Aorta (tissue), 5 donors: ENCODE data around the gene CEND1. TPM values are rescaled to one million over a fixed set of nuclear protein-coding genes. Genes with fewer than 3 reads are reported as not detected.

Experiments
- ATAC-seq: fragments of 200-7000 bp; cut with Tn5 transposase; one replicate; pipeline ENCODE4 v1.9.1; 2022; ENCODE audit warnings: moderate library complexity; ENCODE audit not compliant: low FRiP score
- DNase-seq, 2 donors: peaks; one replicate each; pipeline ENCODE4 v3.0.0-alpha.2; 2020
- H3K27ac ChIP-seq, 2 donors: one replicate each; pipeline ENCODE4 v1.5.1; 2013; ENCODE audit warnings: low read length in 2 of 2, mild to moderate bottlenecking in 2 of 2, moderate library complexity in 2 of 2, control low read depth in 1 of 2, inconsistent platforms in 1 of 2, low read depth in 1 of 2
- H3K27me3 ChIP-seq, 2 donors: one replicate each; pipeline ENCODE4 v1.6.1; 2013; ENCODE audit warnings: control low read depth in 1 of 2, low read length in 1 of 2, mild to moderate bottlenecking in 1 of 2, moderate library complexity in 1 of 2; ENCODE audit not compliant: insufficient read depth in 2 of 2, control insufficient read depth in 1 of 2
- H3K36me3 ChIP-seq, 2 donors: one replicate each; pipeline ENCODE4 v1.6.1; 2013; ENCODE audit warnings: control low read depth in 1 of 2, low read length in 1 of 2, mild to moderate bottlenecking in 1 of 2; ENCODE audit not compliant: insufficient read depth in 2 of 2, control insufficient read depth in 1 of 2
- H3K4me1 ChIP-seq, 2 donors: one replicate each; pipeline ENCODE4 v1.6.1; 2013; ENCODE audit warnings: low read length in 2 of 2, control low read depth in 1 of 2, mild to moderate bottlenecking in 1 of 2, moderate library complexity in 1 of 2; ENCODE audit not compliant: insufficient read depth in 2 of 2, control insufficient read depth in 1 of 2
- H3K4me3 ChIP-seq, 2 donors: one replicate each; pipeline ENCODE4 v1.5.1; 2013; ENCODE audit warnings: low read length in 2 of 2, control low read depth in 1 of 2, mild to moderate bottlenecking in 1 of 2
- H3K9me3 ChIP-seq: one replicate; pipeline ENCODE4 v1.6.1; 2013; ENCODE audit warnings: mild to moderate bottlenecking, low read length; ENCODE audit not compliant: control insufficient read depth
- WGBS, 2 donors: extraction: QIAGEN DNeasy Blood & Tissue Kit; methylation state at CpG; one replicate each; pipeline ENCODE4 v1.1.7; 2013; 5-methylcytosine and 5-hydroxymethylcytosine counted together
- intact Hi-C, 2 donors: fragments of 100-400 bp; cut with DNase I; formaldehyde crosslinking; loops; one replicate each; pipeline versions ENCODE4 v1.14.2 to v1.15.0; 2022
- polyA plus RNA-seq, 2 donors: library from polyadenylated mRNA; stranded (reverse); fragments of 200-250 nt; gene quantifications; one replicate each; pipeline ENCODE4 v1.2.3, GENCODE V29; 2013
- total RNA-seq, 2 donors: library from RNA; stranded (reverse); fragmentation: NEBNext Ultra II Directional; extraction: Animal tissue kit (Norgen Biotek cat#: 25700); gene quantifications; one replicate each; pipeline ENCODE4 v1.2.1, GENCODE V29; 2021
- donor health status: healthy with polysubstance abuse.
- donor health status: Bipolar disorder and iron deficiency.
- donor health status: DM: no; HTN: no; CAD: no.
- donor health status: DM: no; HTN: no; CAD: no.
- donor health status: DM: yes; HTN: yes; CAD: no.

CEND1 gene
- total and polyA plus RNA-seq, 4 donors = 0.10 TPM; not detected in 3

GRCh38 chr11:829176-829846, 39.4 kb upstream of the CEND1 start:
- no peaks in the 10 kb centered on the region for H3K27me3 ChIP-seq
- intact Hi-C loops = no loop called here
- no peak overlapping the region for H3K27ac ChIP-seq
- peaks cover 0 to 5% of the 10 kb centered on the region in 2 donors for H3K36me3 ChIP-seq
- ATAC-seq = peak; percentile 23
- no peaks in the 10 kb centered on the region for H3K9me3 ChIP-seq
- no peaks in the 10 kb centered on the region for H3K4me1 ChIP-seq
- 9 to 14% methylated on average over 40 of the region's 40 CpGs for WGBS, 2 donors
- H3K4me3 ChIP-seq = no peak overlapping the region
- peak in 1 of 2 donors; percentile 78 for DNase-seq

- H3K36me3 ChIP-seq = peaks cover 0 to 6% of the 10 kb centered on the region in 2 donors
- no peaks in the 10 kb centered on the region for H3K4me1 ChIP-seq
- intact Hi-C loops = no loop called here
- H3K9me3 ChIP-seq = no peaks in the 10 kb centered on the region
- H3K27me3 ChIP-seq = no peaks in the 10 kb centered on the region
- DNase-seq = no peak
- ATAC-seq = no peak
- WGBS, 2 donors = 74 to 77% methylated on average over 21 of the region's 21 CpGs
- H3K4me3 ChIP-seq = no peak overlapping the region
- no peak overlapping the region for H3K27ac ChIP-seq
Observed at GRCh38 chr11:828506-829175, 38.8 kb upstream of the CEND1 start.

- 77 to 78% methylated on average over 5 of the region's 5 CpGs for WGBS, 2 donors
- no peaks in the 10 kb centered on the region for H3K9me3 ChIP-seq
- H3K36me3 ChIP-seq = peaks cover 0 to 6% of the 10 kb centered on the region in 2 donors
- DNase-seq = no peak
- H3K27ac ChIP-seq = no peak within 1 kb of the TSS
- no peak within 1 kb of the TSS for H3K4me3 ChIP-seq
- H3K4me1 ChIP-seq = no peaks in the 10 kb centered on the region
- ATAC-seq = no peak
- H3K27me3 ChIP-seq = no peaks in the 10 kb centered on the region
- intact Hi-C loops = no loop called here
Observed at GRCh38 chr11:827897-828192, 38.0 kb upstream of the CEND1 start, which contains the start of gene CRACR2B. Gene CRACR2B, plus strand, starts transcription at chr11:827919. Its CDS starts 689 bp downstream, at chr11:828608.

- H3K4me1 ChIP-seq = no peaks in the 10 kb centered on the region
- H3K27ac ChIP-seq = no peak overlapping the region
- no peak overlapping the region for H3K4me3 ChIP-seq
- intact Hi-C loops = no loop called here
- DNase-seq (no peak), ATAC-seq (no peak)
- H3K27me3 ChIP-seq = no peaks in the 10 kb centered on the region
- H3K36me3 ChIP-seq = peaks cover 0 to 6% of the 10 kb centered on the region in 2 donors
- no peaks in the 10 kb centered on the region for H3K9me3 ChIP-seq
- 10 to 12% methylated on average over 52 to 66 of the region's 66 CpGs for WGBS, 2 donors
Observed at GRCh38 chr11:827146-827896, 37.4 kb upstream of the CEND1 start.

- Histone ChIP-seq H3K36me3 (peaks cover 0 to 6% of the 10 kb centered on the region in 2 donors), H3K27me3 (no peaks in the 10 kb centered on the region), H3K9me3 (no peaks in the 10 kb centered on the region), H3K4me1 (no peaks in the 10 kb centered on the region), H3K4me3 (no peak overlapping the region), H3K27ac (no peak overlapping the region)
- ATAC-seq (no peak), DNase-seq (no peak)
- intact Hi-C loops = no loop called here
- WGBS, 2 donors = 1 to 2% methylated on average over 22 of the region's 22 CpGs
Observed at GRCh38 chr11:826836-827145, 36.9 kb upstream of the CEND1 start.

- Histone ChIP-seq H3K4me1 (no peaks in the 10 kb centered on the region), H3K9me3 (no peaks in the 10 kb centered on the region), H3K27me3 (no peaks in the 10 kb centered on the region), H3K4me3 (no peak overlapping the region), H3K36me3 (peaks cover 0 to 6% of the 10 kb centered on the region in 2 donors), H3K27ac (no peak overlapping the region)
- DNase-seq (no peak), ATAC-seq (no peak)
- WGBS, 2 donors = 80 to 93% methylated on average over 9 of the region's 9 CpGs
- intact Hi-C loops = no loop called here
Observed at GRCh38 chr11:826227-826621, 36.3 kb upstream of the CEND1 start.

- Histone ChIP-seq H3K27ac (no peak overlapping the region), H3K4me1 (no peaks in the 10 kb centered on the region), H3K9me3 (no peaks in the 10 kb centered on the region), H3K36me3 (peaks cover 0 to 6% of the 10 kb centered on the region in 2 donors), H3K27me3 (no peaks in the 10 kb centered on the region), H3K4me3 (no peak overlapping the region)
- WGBS, 2 donors = 67 to 69% methylated on average over 11 to 12 of the region's 12 CpGs
- intact Hi-C loops = no loop called here
- DNase-seq (no peak), ATAC-seq (no peak)
Observed at GRCh38 chr11:825366-826226, 35.7 kb upstream of the CEND1 start.

GRCh38 chr11:824942-825341, 35.1 kb upstream of the CEND1 start:
- WGBS, 2 donors = 81% methylated on average over 11 of the region's 11 CpGs
- DNase-seq (no peak), ATAC-seq (no peak)
- intact Hi-C loops = no loop called here
- H3K36me3 ChIP-seq = peaks cover 0 to 6% of the 10 kb centered on the region in 2 donors
- no peak overlapping the region for H3K4me3 ChIP-seq
- H3K9me3 ChIP-seq = no peaks in the 10 kb centered on the region
- H3K27me3 ChIP-seq = no peaks in the 10 kb centered on the region
- no peaks in the 10 kb centered on the region for H3K4me1 ChIP-seq
- no peak overlapping the region for H3K27ac ChIP-seq
